ENCODE results near the gene VEZF1.

VEZF1 gene

DNA sequence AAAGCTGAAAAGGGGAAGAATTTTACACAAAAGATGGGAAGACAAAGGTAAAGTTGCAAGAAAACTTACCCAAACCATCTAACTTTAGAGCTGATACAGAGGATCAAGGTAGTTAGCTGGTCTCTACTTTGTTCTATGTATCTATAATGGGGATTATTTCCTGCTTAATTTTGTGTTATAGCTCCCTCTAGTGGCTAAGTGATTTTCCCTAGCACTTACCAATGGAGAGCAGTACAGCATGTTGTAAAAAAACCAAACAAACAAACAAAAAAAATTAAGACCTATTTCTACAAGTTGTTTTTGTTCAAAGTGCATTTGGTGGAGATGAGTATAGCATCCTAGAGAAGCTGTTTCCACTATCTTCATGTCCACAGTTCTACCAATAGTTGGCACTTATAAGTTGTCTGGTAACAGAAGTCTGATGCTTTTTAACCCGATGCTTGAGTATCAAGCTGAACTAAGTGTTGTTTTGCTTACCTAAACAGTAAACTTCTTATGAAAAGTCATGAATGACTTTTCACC, 11.5 kb upstream of the VEZF1 start:
- in situ Hi-C loops (cut with MboI; ENCODE audit: low sequenced_read_pairs) = loop anchor here (5.0 kb wide), 1 partner anchor 147 kb away; the partner anchor contains the start of gene MRPS23

DNA sequence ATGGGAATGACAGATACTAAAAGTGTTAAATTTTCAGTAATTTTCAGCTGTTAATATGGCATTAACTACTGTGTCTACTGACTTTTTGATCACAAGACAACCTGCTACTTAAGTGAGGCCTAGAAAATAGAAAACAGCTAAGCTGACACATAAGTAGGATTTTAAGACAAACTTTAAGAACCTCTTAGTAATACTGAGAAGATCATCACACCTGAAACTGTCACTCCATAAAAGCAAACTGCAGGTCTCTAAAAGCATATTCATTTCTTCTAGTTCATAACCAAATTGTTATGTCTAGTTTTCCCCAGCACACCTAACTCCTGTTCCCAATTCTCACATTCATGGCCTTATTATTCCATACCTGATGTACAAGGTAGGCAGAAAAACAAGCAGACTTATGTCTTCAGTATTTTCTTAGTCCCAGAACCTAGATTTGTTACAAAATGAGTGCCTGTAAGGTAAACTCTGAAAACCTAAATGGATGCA, 11.0 kb upstream of the VEZF1 start:
- in situ Hi-C loops (cut with MboI; ENCODE audit: low sequenced_read_pairs) = loop anchor here (5.0 kb wide), 1 partner anchor 147 kb away; the partner anchor contains the start of gene MRPS23

DNA sequence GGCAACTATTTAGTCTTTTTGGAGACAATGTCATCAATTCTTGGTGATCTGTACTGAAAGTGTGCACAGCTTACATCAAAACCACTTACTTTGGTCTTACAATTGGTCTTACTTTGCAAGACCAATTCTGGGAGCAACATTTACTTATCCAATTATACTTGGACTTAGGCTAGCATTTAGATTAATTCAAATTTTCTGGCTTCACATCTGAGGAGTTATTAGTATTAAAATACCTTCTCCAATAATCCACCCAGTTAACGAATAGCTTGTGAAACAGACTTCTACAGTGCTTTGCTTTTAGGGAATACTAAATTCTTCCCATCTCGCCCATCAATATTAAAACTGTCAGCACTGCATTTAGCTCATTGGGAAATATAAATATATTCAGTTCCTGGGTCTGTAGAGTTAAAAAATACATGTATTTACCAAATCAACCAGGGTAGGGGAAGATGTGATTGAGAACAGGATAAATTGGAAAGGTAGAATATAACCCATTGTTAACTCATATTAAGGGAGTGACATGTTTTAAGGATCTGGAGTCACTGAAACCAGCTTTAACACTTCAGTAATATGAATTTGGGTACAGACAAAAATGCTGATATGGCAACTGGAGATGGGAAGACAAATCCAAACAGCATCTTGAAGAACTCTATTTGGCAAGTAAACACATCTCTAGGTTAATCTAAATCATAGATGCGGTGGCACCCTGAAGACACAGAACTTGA, 9.2 kb upstream of the VEZF1 start:
- in situ Hi-C loops (cut with MboI; ENCODE audit: low sequenced_read_pairs) = loop anchor here (5.0 kb wide), 1 partner anchor 145 kb away; the partner anchor contains the start of gene MRPS23

DNA sequence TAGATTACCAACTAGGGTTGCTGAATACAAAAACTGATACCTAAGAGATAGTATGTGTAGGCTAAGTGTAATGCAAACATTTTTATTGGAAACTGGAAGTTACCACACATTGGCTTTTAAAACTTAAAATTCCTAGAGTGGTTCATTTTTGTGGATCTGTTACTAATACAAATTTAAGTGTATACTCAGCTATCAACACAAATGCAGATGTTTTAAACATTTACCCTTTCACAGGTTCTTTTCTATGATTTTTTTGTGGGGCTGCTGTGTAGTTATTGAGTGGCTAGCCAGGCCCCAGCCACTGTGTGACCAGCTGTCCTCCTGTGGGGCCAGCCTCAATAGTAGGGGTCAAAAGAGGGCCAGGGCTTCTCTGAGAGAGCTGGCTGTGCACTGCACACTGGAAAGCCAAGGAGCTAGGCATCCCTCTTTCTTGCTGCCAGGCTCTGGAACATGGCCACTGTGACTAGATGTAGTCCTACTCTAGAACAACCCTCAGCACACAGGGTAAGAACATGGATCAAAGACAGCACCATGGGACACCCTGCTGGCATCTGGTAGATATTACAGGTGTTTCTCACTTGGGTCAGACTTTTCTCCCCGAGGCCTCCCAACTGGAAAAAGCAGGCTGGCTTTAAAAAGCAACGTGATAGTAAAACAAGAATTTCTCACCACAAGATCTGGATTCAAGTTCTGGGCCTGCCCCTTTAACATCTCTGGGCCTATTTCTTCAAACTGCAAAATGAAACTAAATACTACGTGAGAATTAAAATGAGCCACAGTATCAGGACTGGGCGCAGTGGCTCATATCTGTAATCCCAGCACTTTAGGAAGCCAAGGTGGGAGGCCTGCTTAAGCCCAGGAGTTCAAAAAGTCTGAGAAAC, 7.3 kb upstream of the VEZF1 start:
- in situ Hi-C loops (cut with MboI; ENCODE audit: low sequenced_read_pairs) = loop anchor here (5.0 kb wide), 1 partner anchor 143 kb away; the partner anchor contains the start of gene MRPS23

DNA sequence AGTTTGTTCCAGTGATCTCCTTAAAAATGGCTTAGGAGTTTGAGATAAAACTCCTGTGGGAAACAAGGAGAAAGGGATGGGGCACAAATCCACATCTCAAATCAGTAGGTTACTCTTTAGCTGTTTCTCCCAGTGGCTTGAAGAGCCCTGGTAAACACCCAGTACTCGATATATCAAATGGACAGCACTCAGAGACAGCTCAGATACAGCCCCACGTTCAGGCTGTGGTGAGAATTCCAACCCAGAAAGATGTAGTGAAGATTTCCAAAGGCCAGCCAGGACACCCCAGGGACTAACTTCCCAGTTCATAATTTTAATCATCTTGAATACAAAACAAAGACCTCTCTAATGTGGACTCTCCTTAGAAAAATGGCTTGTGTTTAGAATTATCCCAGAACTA, 6.4 kb upstream of the VEZF1 start:
- in situ Hi-C loops (cut with MboI; ENCODE audit: low sequenced_read_pairs) = no loop called here

DNA sequence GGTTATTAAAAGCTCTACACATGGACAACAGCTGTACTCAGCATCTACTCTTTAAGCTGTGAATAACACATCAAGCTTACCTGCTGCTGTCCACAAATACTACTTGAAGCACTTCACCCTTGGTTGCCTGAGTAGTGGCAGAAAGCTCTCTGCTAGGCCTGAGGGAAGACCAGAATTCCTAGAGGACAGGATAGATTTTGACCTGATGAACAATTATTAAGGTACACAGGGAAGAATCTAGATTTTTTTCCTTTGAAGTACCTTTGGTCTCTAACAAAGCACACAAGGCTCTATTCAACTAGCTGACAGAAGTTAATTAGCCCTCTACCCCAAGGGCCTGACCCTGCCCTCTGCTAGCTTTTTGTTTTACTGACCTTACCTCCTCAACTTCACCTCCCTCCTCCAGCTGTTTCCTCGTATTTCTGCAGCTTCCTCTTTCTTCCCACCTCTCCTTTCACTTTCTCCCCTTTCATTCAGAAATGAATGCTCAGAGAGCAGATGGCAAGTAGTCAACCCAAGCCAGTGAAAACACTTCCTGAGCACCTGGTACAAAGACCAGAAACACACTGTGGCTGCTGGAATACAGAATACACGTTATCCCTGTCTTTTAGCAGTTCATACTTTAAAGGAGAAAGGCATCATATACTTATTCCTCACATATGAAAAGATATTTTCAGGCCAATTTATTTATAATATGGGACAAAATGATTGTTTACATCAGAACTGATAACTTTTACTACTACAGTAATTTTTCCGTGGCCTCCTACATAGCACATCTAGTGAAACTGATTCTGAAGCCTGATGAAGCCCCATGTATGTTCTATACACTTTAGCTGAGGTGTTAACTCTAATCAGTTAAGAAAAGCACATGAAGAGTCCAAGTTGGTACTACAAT, 5.7 kb upstream of the VEZF1 start:
- in situ Hi-C loops (cut with MboI; ENCODE audit: low sequenced_read_pairs) = no loop called here

DNA sequence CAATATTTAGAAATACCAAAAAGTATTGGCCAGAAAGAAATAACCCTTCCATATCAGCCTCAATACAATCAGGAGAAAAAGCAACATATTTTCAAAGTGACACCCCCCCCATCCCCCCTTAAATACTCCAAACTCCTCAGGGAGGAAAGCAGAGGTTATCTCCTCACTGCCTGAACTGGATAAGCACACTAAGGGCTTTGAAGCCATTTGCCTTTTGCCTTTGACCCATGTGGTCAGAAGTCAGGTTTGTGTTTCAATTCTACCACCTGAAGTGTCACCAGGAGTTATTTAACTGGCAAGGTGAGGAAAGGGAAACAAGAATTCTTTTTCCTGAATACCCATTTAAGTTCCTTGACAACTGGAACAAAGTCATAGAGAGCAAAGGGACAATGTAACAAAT, 3.5 kb upstream of the VEZF1 start:
- in situ Hi-C loops (cut with MboI; ENCODE audit: low sequenced_read_pairs) = no loop called here

DNA sequence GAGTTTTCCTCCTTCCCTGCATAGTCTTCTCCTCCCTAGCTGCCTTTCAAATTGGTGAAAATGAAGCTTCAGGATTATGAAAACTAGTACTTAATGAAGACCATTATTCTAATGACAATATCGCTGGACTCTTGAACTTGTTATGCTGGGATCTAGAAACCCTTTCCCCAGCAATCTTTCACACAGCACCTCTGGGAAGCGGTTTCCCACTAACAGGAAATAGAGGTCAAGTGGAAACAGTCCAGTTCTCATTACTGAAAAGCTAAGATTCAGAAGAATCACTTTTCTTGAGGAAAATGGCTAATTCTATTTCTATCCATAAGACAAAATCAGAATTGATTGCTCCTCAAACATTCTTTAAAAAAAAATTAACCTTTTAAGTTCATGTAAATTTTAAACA, 2.0 kb upstream of the VEZF1 start:
- in situ Hi-C loops (cut with MboI; ENCODE audit: low sequenced_read_pairs) = no loop called here

DNA sequence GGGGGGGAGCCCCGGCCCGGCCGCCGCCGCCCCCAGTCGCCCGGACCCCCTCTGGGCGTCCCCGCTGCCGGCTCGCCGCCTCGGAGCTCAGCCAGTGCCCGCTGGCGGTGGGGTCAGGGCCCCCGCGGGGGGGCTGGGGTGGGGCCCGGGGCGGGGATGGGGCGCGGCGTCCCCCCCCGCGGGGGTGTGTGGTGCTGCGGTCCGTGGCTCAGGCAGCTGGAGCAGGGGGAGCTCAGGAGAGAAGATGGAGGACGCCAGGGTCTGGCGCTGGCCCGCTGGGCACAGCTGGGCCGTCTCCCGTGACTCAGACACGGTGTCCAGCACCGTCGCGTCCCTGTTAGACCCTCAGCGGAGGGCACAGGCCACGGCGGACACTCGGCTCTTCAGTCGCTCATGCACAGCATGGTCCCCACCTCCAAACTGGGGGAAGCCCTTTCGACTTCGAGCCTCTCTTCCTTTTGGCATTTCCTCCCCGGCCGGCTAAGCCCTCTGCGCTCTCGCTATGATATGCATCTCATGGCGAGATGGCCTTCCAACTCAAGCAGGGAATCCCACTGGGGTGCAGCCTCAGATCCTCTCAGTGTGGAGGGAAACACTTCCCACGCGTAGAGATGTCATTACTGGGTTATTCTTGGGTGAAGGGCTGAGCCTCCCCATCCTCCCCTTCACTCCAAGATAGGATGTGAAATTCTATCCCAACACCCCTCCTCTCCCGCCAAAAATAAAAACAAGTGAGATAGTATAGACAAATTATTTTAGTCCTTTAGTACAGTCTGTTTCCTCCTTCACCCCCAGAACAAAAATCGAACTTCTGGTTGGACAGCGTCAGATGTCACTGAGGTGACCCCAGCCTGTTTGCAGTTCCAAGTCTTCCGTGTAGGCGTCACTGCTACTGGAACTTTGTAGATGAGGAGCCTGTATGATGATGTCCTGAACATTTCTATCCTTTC, 522 bp upstream of the VEZF1 start:
- in situ Hi-C loops (cut with MboI; ENCODE audit: low sequenced_read_pairs) = no loop called here

DNA sequence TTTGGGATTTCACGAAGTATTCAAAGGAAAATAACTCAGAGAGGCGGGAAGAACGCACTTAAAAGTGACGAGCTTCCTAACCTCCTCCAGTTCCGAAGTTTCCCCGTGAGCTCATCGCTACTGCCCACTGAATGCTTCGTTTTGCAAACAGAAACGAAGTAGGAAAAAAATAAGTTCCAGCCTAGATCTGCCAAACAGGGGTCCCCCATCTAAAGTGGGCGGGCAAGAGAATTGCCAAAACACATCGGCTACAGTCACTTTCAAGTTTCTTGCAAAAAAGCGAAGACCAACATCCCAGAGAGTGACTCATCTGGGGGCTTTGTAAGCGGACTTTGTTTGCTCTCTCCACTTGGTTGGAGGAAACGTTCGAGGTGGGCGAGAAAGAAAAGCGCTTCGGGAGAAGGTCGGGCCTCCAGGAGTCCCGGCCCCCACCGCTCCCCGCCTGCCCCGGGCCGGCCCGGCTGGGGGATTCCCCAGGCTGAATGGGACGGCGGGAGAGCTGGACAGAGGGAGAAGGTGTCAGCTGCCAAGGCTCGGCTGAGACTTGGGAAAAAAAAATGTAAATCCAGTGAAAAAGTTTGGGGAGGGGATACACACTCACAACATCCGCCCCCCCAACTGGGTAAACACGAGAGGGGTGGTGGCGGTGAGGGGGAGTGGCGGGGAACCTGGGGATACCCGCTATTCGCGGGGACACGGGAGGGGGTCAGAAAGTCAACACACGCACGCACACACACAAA, 1.0 kb downstream of the VEZF1 start:
- in situ Hi-C loops (cut with MboI; ENCODE audit: low sequenced_read_pairs) = no loop called here

DNA sequence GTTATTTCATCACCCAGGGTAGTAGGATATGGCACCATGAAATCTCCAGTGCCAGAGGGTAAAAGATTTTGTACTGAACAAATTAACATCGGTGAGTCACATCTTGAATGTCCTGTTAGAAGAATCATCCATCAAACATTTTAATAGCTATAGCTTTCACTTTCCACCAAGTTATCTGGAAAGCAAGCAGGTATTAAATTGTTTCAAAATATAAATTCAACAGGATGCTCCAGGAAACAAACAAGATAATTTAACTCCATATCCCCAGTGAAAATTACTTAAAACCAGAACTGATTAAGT, 2.4 kb downstream of the VEZF1 start:
- in situ Hi-C loops (cut with MboI; ENCODE audit: low sequenced_read_pairs) = no loop called here

DNA sequence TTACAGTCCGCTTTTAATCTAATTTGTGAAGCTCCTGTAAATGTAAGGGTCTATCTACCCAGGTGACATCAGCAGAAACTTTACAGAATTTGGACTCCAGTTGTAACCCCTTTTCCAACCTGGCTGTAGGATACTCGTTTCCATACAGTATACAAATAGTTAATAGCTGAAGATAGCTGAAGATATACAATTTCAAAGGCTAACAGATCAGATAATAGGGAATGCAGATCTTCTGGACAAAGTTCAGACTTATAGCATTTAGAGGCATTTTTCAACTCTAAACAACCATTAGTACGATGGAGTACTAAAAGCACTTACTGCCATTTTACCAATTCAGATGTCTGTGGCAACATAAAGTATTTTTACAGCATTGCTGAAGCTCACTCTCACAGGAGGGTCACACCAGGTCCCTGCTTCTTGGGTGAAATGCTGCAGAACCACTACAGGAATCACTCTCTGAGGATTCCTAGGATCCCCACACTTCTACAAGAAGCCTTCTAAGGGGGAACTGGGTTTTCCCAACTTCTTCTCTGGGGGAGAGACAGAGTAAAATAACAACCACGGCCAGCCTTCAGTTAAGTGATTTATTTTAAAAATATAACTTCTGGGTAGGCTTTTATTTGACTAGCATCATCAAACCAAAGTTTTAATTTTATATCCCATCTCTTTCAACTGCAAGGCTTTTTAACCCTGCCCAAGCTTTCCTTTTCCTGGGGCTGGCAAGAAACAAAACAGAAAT, 2.9 kb downstream of the VEZF1 start:
- in situ Hi-C loops (cut with MboI; ENCODE audit: low sequenced_read_pairs) = no loop called here

DNA sequence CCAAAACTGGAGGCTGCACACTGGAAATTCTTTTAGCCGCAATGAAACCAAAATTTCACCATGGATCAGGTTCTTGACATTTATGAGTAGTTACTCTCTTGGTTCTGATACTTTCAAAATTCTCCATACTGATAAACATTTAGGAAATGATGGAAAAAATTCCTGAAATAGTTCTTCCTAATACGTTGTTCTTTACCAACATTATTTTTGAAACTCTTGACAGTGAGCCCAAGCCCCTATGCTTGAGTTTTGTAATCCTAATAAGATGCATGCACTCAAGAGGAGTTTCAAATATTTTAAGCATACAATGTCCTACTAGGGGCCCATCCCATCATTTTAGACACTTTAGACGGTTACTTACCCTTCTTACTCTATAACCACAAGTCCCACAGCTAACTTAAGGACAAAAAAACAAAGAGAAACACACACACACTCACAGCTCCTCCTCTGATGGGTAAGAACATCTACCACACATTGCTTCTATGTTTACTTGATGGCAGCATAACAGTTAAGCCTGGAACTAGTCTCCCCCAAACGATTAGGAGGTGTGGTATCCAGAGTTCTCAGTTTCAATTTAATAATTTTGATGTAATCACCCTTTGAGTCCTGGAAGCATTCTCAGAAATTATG, 3.7 kb downstream of the VEZF1 start:
- in situ Hi-C loops (cut with MboI; ENCODE audit: low sequenced_read_pairs) = no loop called here

DNA sequence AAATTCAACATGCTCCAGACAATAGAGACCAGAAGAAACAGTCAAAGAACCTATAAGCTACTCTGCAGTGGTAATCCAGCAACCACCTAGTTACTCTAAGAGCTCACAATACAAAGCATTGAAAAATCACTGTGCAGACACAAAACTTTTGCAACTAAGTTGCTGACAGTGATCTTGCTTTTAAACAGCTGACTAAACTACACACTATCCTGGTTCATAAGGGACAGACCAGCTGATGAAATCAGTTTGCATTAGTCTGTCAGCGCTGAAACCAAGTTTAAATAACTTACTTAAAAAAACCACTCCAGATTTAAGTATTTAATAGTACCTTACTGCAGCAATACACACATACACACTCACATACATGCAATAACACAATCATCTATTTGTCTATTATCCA, 4.6 kb downstream of the VEZF1 start:
- in situ Hi-C loops (cut with MboI; ENCODE audit: low sequenced_read_pairs) = no loop called here

DNA sequence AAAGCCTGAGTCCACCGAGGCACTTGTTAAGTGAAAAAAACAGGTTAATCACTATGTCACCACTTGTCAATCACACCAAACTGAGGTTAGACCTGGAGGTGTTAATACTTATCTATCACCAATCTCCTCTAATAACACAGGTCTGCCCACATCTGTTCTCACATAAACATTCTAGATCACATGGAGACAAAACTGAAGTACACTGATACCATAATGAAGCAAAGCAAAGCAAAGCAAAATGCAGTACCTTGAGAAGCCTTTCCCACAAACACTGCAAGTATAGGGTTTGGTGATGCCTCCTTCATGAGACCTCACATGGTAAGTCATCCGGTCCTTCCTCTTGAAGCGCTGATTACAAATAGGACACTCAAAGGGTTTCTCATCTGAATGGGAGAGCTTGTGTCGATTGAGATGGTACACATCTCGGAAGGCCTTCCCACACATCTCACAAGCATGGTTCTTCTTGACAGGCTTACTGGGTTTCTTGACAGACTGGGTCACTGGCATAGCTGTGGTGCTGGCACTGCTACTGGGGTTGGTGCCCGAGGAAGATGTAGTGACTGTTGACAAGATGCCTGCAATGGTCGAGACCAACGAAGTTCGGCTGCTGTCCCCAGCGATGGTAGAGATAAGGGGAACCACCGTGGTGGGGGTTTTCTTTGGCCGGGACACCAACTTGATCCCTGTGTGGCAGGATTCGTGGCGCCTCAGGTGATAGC, 5.4 kb downstream of the VEZF1 start:
- in situ Hi-C loops (cut with MboI; ENCODE audit: low sequenced_read_pairs) = no loop called here

DNA sequence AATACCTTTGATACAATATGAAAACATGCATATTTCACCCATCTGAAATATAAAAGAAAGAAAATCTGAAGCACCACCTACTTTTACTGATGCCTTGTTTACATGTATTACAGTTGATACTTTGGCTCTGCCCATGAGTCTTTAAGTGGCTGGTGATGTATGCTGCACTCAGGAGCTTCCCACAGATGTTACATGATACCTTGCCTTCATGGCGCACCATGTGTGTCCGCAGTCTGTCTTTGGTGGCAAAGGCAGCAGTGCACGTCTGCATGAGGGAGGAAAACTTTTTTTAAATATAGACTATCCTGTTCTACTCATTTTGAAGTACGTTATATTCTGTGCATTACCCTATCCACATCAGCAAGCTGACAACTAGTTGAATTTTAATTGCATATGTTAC, 7.5 kb downstream of the VEZF1 start:
- in situ Hi-C loops (cut with MboI; ENCODE audit: low sequenced_read_pairs) = no loop called here

DNA sequence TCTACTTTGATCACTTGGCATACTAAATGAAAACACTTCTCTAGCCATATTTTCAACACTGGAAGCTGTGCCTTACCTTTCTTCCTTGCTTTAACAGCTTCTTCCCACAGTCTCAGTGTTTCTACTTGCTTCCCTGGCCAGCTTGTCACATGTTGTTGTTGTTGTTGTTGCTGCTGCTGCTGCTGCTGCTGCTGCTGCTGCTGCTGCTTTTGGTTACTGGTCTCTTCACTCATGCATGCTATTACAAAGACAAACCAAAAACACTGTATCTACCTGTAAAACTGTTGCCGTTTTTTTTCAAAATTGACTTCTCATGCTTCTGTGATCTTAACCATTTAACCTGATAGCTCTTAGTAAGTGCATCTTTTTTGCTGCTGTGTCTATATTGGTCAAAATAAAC, 9.0 kb downstream of the VEZF1 start:
- in situ Hi-C loops (cut with MboI; ENCODE audit: low sequenced_read_pairs) = no loop called here
